GM23338 (cell line): ENCODE data around the gene VSTM2L. TPM values are rescaled to one million over a fixed set of nuclear protein-coding genes. Genes with fewer than 3 reads are reported as not detected.

Source experiments
- ATAC-seq: fragments of 200-7000 bp; cut with Tn5 transposase; 3 replicates; pipeline ENCODE4 v1.9.1; 2020
- DNase-seq: peaks from one replicate; pipeline ENCODE4 v3.0.0-alpha.2; 2015; ENCODE audit warnings: low spot score
- H2AFZ ChIP-seq: fragments of 200-600 bp; sonication (generic); 2 replicates; pipeline ENCODE4 v1.8.0; 2016; ENCODE audit warnings: antibody characterized with exemption, mild to moderate bottlenecking, moderate library complexity
- H3F3A ChIP-seq: fragments of 200-600 bp; sonication (generic); replicated peaks from 2 replicates; pipeline ENCODE4 v1.8.0; 2017; ENCODE audit warnings: antibody characterized with exemption, mixed run types, low read depth
- H3K27ac ChIP-seq: fragments of 200-600 bp; sonication (generic); 2 replicates; pipeline ENCODE4 v1.6.1; 2016; ENCODE audit warnings: low read depth
- H3K27me3 ChIP-seq: fragments of 200-600 bp; sonication (generic); 2 replicates; pipeline ENCODE4 v1.8.0; 2016; ENCODE audit warnings: mild to moderate bottlenecking, mixed run types, moderate library complexity; ENCODE audit not compliant: insufficient read depth
- H3K36me3 ChIP-seq: fragments of 200-600 bp; sonication (generic); 2 replicates; pipeline ENCODE4 v1.8.0; 2016; ENCODE audit warnings: mild to moderate bottlenecking; ENCODE audit not compliant: insufficient read depth
- H3K4me1 ChIP-seq: fragments of 200-600 bp; sonication (generic); 2 replicates; pipeline ENCODE4 v1.8.0; 2016; ENCODE audit warnings: mild to moderate bottlenecking, moderate library complexity; ENCODE audit not compliant: insufficient read depth
- H3K4me2 ChIP-seq: fragments of 200-600 bp; sonication (generic); 2 replicates; pipeline ENCODE4 v1.7.1; 2017; ENCODE audit warnings: mixed run types
- H3K4me3 ChIP-seq: fragments of 200-600 bp; sonication (generic); 2 replicates; pipeline ENCODE4 v1.6.1; 2016; ENCODE audit warnings: mixed run types
- H3K79me2 ChIP-seq: fragments of 200-600 bp; sonication (generic); replicated peaks from 2 replicates; pipeline ENCODE4 v1.8.0; 2017; ENCODE audit warnings: mild to moderate bottlenecking; ENCODE audit not compliant: insufficient read depth
- H3K9me2 ChIP-seq: fragments of 200-600 bp; sonication (generic); 2 replicates; pipeline ENCODE4 v1.8.0; 2017; ENCODE audit not compliant: insufficient read depth
- H4K20me1 ChIP-seq: fragments of 200-600 bp; sonication (generic); replicated peaks from 2 replicates; pipeline ENCODE4 v1.8.0; 2017; ENCODE audit warnings: mild to moderate bottlenecking; ENCODE audit not compliant: insufficient read depth
- H3K27ac Mint-ChIP-seq: 2 replicates; pipeline ENCODE4 v1.8.0; 2020; ENCODE audit warnings: inconsistent platforms, mild to moderate bottlenecking, moderate library complexity, mixed read lengths
- H3K27me3 Mint-ChIP-seq: 3 replicates; pipeline ENCODE4 v1.8.0; 2022; ENCODE audit warnings: low read depth, mild to moderate bottlenecking, moderate library complexity, mixed read lengths, inconsistent platforms; ENCODE audit not compliant: insufficient read depth, poor library complexity
- H3K36me3 Mint-ChIP-seq: 3 replicates; pipeline ENCODE4 v1.8.0; 2021; ENCODE audit warnings: low read depth, mild to moderate bottlenecking, inconsistent platforms, moderate library complexity, mixed read lengths
- H3K4me1 Mint-ChIP-seq: 3 replicates; pipeline ENCODE4 v1.8.0; 2020; ENCODE audit warnings: mild to moderate bottlenecking, inconsistent platforms, mixed read lengths
- H3K4me3 Mint-ChIP-seq: 3 replicates; pipeline ENCODE4 v1.8.0; 2021; ENCODE audit warnings: moderate library complexity, mild to moderate bottlenecking, inconsistent platforms, mixed read lengths
- H3K9me3 Mint-ChIP-seq: 3 replicates; pipeline ENCODE4 v1.8.0; 2020; ENCODE audit warnings: moderate library complexity, mild to moderate bottlenecking, inconsistent platforms, mixed read lengths
- CREB1 ChIP-seq: fragments of 250-450 bp; sonication (Bioruptor Pico); IDR thresholded peaks from 2 replicates; pipeline ENCODE4 v1.5.0; 2020; ENCODE audit warnings: low read depth, mild to moderate bottlenecking, moderate library complexity
- CTCF ChIP-seq, 2 experiments: fragments of 200-600 bp in 1 of 2; sonication (generic) in 1 of 2; conservative IDR thresholded peaks; 2 replicates each; pipeline versions ENCODE4 v1.5.1 to v1.6.1; 2016 to 2017; ENCODE audit warnings: antibody characterized with exemption in 2 of 2, low read depth in 2 of 2, mild to moderate bottlenecking in 2 of 2, moderate library complexity in 1 of 2
- ETS1 ChIP-seq: IDR thresholded peaks from 2 replicates; pipeline ENCODE4 v1.6.1; 2016; ENCODE audit warnings: antibody characterized with exemption
- EZH2 ChIP-seq: fragments of 200-600 bp; sonication (generic); IDR thresholded peaks from one replicate; pipeline ENCODE4 v1.8.0; 2017; ENCODE audit warnings: antibody characterized with exemption, mild to moderate bottlenecking, low read depth; ENCODE audit not compliant: unreplicated experiment
- EZH2phosphoT487 ChIP-seq: fragments of 200-600 bp; sonication (generic); IDR thresholded peaks from one replicate; pipeline ENCODE4 v1.8.1; 2018; ENCODE audit warnings: antibody characterized with exemption; ENCODE audit not compliant: unreplicated experiment
- JUNB ChIP-seq: IDR thresholded peaks from one replicate; pipeline ENCODE4 v1.6.1; 2016; ENCODE audit warnings: antibody characterized with exemption; ENCODE audit not compliant: unreplicated experiment
- NANOG ChIP-seq: IDR thresholded peaks from 2 replicates; pipeline ENCODE4 v1.6.1; 2016; ENCODE audit warnings: antibody characterized with exemption, borderline replicate concordance
- POLR2AphosphoS5 ChIP-seq: IDR thresholded peaks from 2 replicates; pipeline ENCODE4 v1.6.1; 2016; ENCODE audit warnings: antibody characterized with exemption, low read depth
- REST ChIP-seq: IDR thresholded peaks from one replicate; pipeline ENCODE4 v1.6.1; 2018; ENCODE audit warnings: antibody characterized with exemption; ENCODE audit not compliant: unreplicated experiment
- STAT1 ChIP-seq: IDR thresholded peaks from one replicate; pipeline ENCODE4 v1.6.1; 2016; ENCODE audit warnings: antibody characterized with exemption; ENCODE audit not compliant: unreplicated experiment
- ZNF114 ChIP-seq: fragments of 250-450 bp; sonication (Bioruptor Pico); IDR thresholded peaks from 2 replicates; pipeline ENCODE4 v1.5.0; 2020; ENCODE audit warnings: mild to moderate bottlenecking, moderate library complexity
- ZNF331 ChIP-seq: fragments of 250-450 bp; sonication (Bioruptor Pico); IDR thresholded peaks from 2 replicates; pipeline ENCODE4 v1.5.0; 2020; ENCODE audit warnings: low read depth, mild to moderate bottlenecking, moderate library complexity
- ZNF462 ChIP-seq: fragments of 250-450 bp; sonication (Bioruptor Pico); IDR thresholded peaks from 2 replicates; pipeline ENCODE4 v1.5.0; 2020; ENCODE audit warnings: mild to moderate bottlenecking, moderate library complexity
- polyA plus RNA-seq: library from polyadenylated mRNA; unstranded; fragments of >200 nt; fragmentation: Nextera tagmentation; extraction: Ambion mirVana; gene quantifications from 2 replicates; pipeline ENCODE4 v1.2.1, GENCODE V29; 2016
- total RNA-seq: library from RNA; depleted of rRNA; stranded (reverse); fragments of >200 nt; shearing (Covaris generic); gene quantifications from 2 replicates; pipeline ENCODE4 v1.2.3, GENCODE V29; 2014

The VSTM2L gene
- total and polyA plus RNA-seq, 2 experiments from 2014 or later = 0.60 to 1.9 TPM

- Mint-ChIP-seq H3K36me3 (peaks cover 28% of the 10 kb centered on the region), H3K4me3 (no peak overlapping the region), H3K9me3 (no peaks in the 10 kb centered on the region; the same call in 2 of the 3 replicates), H3K27ac (no peak overlapping the region), H3K4me1 (peaks cover 7% of the 10 kb centered on the region), H3K27me3 (peaks cover 5% of the 10 kb centered on the region)
- Histone ChIP-seq H3K27me3 (no peaks in the 10 kb centered on the region), H3K4me1 (peaks cover 3% of the 10 kb centered on the region; the same call in 1 of the 2 replicates), H2AFZ (no peak overlapping the region), H3K79me2 (no peaks in the 10 kb centered on the region), H3K4me2 (no peak overlapping the region), H3K4me3 (no peak overlapping the region), H3K9me2 (no peaks in the 10 kb centered on the region), H3K27ac (no peak overlapping the region), H3K36me3 (peaks cover 9% of the 10 kb centered on the region; the same call in 1 of the 2 replicates), H3F3A (no peaks in the 10 kb centered on the region), H4K20me1 (peaks cover 8% of the 10 kb centered on the region)
- ATAC-seq (no peak), DNase-seq (no peak)
- TF ChIP-seq POLR2AphosphoS5 (no peak), EZH2 (no peak), JUNB (no peak), ZNF462 (CRISPR knock-in tag) (no peak), NANOG (no peak), CTCF (conservative IDR thresholded peaks at IDR 0.05; ENCODE audit: low read depth in 2 of 2) (no peak), EZH2phosphoT487 (no peak), CREB1 (no peak), ZNF331 (no peak), STAT1 (no peak), ZNF114 (CRISPR knock-in tag) (no peak), REST (no peak), ETS1 (no peak)
Measured at GRCh38 chr20:37987602-37988290, 84.8 kb downstream of the VSTM2L start.
